Activated T-cell treated with anti-CD3 and anti-CD28 coated beads, Interleukin-2, amount 50 U/mL, for 24 hours (primary cell): ENCODE measurements around the gene LHX4.

Experiments used
- DNase-seq: peaks from one replicate; pipeline ENCODE4 v3.0.0-alpha.2; 2020
- H3K27ac Mint-ChIP-seq: 2 replicates; pipeline ENCODE4 v1.8.0; 2020; ENCODE audit warnings: mild to moderate bottlenecking, mixed read lengths
- H3K27me3 Mint-ChIP-seq: 2 replicates; pipeline ENCODE4 v1.8.0; 2020; ENCODE audit warnings: mixed read lengths
- H3K36me3 Mint-ChIP-seq: 2 replicates; pipeline ENCODE4 v1.8.0; 2020; ENCODE audit warnings: low read depth, mixed read lengths
- H3K4me1 Mint-ChIP-seq: 2 replicates; pipeline ENCODE4 v1.8.0; 2020; ENCODE audit warnings: low read depth, mixed read lengths
- H3K4me3 Mint-ChIP-seq: 2 replicates; pipeline ENCODE4 v1.8.0; 2020; ENCODE audit warnings: mild to moderate bottlenecking, moderate library complexity, mixed read lengths
- H3K9me3 Mint-ChIP-seq: 2 replicates; pipeline ENCODE4 v1.8.0; 2020; ENCODE audit warnings: mixed read lengths

Gene LHX4

DNA sequence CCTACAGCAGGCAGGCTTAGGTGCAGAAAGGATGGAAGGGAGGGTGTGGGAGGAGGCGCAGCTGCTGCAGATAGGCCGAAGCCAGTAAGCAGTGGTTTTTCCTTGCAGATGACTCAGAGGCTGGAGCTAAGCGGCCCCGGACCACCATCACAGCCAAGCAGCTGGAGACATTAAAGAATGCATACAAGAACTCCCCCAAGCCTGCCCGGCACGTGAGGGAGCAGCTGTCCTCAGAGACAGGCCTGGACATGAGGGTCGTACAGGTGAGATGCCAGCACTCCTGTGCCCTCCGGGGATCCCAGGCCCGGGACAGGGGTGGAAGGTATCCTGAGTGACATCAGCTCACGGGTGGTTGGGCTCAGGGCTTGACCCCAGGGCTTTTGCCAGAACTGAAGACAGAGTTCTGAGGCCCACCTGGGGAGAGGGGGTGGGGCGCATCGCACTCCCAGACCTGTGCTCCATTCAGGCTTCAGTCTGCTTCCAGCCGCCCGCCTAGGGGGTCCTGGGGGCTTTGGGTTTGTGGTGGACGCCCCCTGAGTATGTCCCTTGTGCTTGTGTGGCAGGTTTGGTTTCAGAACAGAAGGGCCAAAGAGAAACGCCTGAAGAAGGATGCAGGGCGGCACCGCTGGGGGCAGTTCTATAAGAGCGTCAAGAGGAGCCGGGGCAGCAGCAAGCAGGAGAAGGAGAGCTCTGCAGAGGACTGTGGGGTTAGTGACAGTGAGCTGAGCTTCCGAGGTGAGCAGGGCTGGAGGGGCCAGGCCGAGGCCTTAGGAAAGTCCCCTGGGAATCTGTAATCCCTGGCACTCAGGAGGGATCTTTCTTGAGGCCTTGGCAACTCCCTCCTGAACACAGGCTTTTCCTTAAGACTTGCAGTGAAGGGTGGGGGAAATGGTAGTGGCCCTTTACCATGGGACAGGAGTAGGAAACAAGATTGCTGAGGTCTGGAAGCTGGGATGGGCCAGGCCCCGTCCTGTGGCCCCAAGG, 41.5 kb downstream of the LHX4 start:
- H3K27ac Mint-ChIP-seq, result no peak overlapping the region
- no peak overlapping the region for H3K4me3 Mint-ChIP-seq
- H3K36me3 Mint-ChIP-seq, result peaks cover 35% of the 10 kb centered on the region
- no peaks in the 10 kb centered on the region for H3K9me3 Mint-ChIP-seq
- H3K4me1 Mint-ChIP-seq, result no peaks in the 10 kb centered on the region
- DNase-seq, result no peak
- no peaks in the 10 kb centered on the region for H3K27me3 Mint-ChIP-seq

DNA sequence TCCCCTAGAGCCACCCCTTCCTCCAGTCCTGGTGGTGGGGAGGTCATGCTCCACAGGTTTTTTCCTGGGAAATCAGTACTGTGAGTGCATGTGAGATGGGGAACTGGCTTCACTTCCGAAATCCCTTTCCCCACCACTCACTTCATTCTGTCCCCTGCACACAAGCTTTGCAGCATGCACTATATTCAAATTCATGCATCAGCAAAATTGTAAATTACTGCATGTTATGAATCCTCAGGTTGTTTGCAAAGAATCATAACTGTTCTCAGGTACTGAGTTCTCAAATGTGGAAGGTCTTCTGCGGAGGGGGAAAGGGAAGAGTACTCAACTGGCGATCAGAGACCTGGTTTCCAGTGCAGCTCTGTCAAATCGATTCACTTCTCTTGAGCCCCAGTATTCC, 42.3 kb downstream of the LHX4 start:
- Mint-ChIP-seq H3K27me3 (no peaks in the 10 kb centered on the region), H3K4me1 (no peaks in the 10 kb centered on the region), H3K27ac (no peak overlapping the region), H3K4me3 (no peak overlapping the region), H3K36me3 (peaks cover 41% of the 10 kb centered on the region), H3K9me3 (no peaks in the 10 kb centered on the region)
- no peak for DNase-seq

DNA sequence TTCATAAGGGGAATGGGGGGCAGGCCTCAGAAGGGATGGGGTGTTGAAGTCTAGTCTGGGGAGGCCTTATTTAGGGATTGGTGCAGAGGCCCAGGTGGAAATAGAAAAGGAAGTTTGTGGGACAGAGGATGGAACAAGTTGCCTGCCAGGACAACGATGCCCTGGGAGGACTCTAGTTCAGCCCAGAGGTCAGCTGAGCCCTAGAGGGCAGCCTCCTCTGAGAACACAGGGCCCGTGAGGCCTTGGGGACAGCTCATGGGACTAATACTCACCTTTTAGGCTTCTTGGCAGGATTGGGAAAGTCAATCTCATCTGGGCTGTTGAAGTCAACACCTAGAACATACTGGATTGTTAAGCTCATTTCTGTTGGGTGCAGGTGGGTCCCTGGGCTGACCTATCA, 43.0 kb downstream of the LHX4 start:
- Mint-ChIP-seq H3K27me3 (no peaks in the 10 kb centered on the region), H3K36me3 (peaks cover 48% of the 10 kb centered on the region), H3K27ac (no peak overlapping the region), H3K4me3 (no peak overlapping the region), H3K4me1 (no peaks in the 10 kb centered on the region), H3K9me3 (no peaks in the 10 kb centered on the region)
- no peak for DNase-seq

DNA sequence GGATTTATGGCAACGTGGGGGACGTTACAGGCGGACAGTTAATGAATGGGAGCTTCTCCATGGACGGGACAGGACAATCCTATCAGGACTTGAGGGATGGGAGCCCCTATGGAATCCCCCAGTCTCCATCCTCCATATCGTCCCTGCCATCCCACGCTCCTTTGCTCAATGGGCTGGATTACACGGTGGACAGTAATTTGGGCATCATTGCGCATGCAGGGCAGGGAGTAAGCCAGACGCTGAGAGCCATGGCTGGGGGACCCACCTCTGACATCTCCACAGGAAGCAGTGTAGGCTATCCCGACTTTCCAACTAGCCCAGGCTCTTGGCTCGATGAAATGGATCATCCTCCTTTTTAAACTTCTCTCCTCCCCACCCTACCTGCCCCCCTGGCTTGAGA, 44.2 kb downstream of the LHX4 start:
- Mint-ChIP-seq H3K9me3 (no peaks in the 10 kb centered on the region), H3K27ac (no peak overlapping the region), H3K4me1 (no peaks in the 10 kb centered on the region), H3K4me3 (no peak overlapping the region), H3K27me3 (no peaks in the 10 kb centered on the region), H3K36me3 (peaks cover 58% of the 10 kb centered on the region)
- no peak for DNase-seq

DNA sequence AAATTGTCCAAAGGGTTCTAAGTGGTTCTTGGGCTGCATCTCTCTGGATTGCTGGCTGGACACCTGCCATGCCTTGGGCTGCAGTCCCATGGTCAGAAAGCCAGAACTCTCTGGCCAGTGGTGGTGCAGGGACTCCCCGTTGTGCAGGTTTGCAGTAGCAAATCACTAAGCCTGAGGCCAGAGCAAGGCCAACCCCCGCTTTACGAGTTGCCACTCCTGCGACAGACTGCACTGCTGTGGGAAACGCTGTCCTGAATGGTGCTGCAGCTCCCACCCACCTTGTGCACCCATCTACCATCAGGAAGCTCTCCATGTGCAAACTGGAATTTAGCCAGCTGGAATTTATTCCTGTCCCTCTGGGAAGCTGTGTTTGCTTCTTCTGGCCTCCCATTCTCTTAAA, 45.7 kb downstream of the LHX4 start:
- Mint-ChIP-seq H3K4me3 (no peak overlapping the region), H3K9me3 (no peaks in the 10 kb centered on the region), H3K27me3 (no peaks in the 10 kb centered on the region), H3K4me1 (no peaks in the 10 kb centered on the region), H3K36me3 (peaks cover 69% of the 10 kb centered on the region), H3K27ac (no peak overlapping the region)
- no peak for DNase-seq

DNA sequence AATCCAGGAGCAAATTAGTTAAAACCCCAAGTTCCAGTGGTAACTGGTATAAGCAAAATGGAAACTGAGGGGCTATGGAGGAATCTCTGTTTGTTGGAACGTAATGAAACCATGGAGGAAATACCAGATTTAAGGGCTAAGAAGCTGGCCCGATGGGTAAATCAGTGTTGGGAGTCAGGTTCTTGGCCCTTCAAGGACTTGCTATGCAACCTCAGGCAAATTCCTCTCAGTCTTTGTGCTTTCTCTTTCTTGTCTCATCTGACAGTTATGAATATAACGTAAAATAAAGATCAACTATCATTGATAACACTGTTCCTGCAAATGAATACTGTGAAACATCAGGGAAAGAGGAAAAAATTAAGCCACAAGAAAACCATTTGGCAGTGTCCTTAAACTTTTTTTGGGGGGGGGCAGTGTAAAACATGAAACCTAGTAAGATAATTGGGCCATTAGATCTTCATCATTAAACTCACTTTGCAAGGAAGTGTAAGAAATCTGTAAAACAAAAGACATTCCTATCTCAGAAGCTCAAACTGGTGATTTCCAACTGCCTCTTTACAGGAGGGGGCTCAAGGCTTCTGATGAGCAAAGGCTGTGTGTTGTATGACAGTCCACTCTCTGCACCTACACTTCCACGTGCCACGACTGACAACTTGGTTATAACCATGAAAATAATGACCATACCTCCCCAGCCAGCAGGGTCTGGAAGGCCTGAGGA, 47.6 kb downstream of the LHX4 start:
- Mint-ChIP-seq H3K9me3 (no peaks in the 10 kb centered on the region), H3K27ac (no peak overlapping the region), H3K36me3 (peaks cover 86% of the 10 kb centered on the region), H3K4me3 (no peak overlapping the region), H3K4me1 (no peaks in the 10 kb centered on the region), H3K27me3 (no peaks in the 10 kb centered on the region)
- no peak for DNase-seq

DNA sequence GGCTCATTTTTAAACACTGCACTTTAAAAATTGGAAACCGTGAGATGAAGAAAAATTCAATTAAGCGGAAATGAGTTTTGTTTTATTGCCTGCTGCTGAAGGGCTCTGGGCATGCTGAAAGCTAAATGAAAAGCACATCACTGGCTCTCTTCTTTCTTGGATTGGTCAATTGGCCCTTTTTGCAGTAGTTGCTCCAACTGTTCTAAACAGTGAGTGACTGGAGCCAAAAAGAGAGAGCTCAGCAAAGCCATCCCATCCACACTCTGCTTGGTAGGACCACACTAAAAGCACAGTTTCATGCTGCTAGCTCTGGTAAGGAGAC, 48.1 kb downstream of the LHX4 start:
- no peaks in the 10 kb centered on the region for H3K9me3 Mint-ChIP-seq
- H3K36me3 Mint-ChIP-seq, result peaks cover 88% of the 10 kb centered on the region
- H3K27ac Mint-ChIP-seq, result no peak overlapping the region
- no peak overlapping the region for H3K4me3 Mint-ChIP-seq
- no peaks in the 10 kb centered on the region for H3K4me1 Mint-ChIP-seq
- DNase-seq, result no peak
- H3K27me3 Mint-ChIP-seq, result no peaks in the 10 kb centered on the region

DNA sequence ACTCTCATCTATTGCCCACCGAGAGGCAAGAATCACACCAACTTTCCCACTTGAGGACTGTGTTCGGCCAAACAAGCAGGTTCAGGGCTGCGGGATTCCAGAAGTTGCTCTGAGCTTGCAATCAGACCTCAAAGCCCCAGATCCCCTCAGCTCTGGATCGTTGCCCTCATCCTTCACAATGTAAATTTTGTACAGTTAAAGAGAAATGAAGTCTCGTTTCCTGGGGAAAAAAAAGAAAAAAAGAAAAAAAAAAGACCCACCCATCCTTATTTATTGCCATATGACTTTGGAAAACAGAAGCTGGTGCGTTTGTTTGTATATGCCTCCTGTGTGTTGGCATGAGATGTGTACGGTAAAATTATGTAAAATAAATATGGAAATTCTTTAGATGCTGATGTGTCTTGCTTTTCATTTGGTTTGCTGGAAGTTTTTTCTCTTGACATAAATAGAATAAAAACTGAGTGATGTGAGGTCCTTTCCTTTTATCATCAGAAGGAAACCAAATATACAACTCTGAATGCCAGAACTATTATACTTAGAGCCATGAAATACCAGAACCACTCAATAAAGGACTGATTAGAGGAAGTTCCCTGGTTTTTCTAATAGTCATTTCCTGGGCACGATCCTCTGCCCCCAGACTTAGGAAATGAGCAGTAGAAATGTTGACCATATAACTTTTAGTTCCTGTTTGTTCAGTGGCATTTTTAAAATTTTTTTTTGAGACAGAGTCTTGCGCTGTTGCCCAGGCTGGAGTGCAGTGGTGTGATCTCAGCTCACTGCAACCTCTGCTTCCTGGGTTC, 48.7 kb downstream of the LHX4 start:
- no peak for DNase-seq
- Mint-ChIP-seq H3K27ac (no peak overlapping the region), H3K27me3 (no peaks in the 10 kb centered on the region), H3K4me3 (no peak overlapping the region), H3K36me3 (peaks cover 89% of the 10 kb centered on the region), H3K4me1 (no peaks in the 10 kb centered on the region), H3K9me3 (no peaks in the 10 kb centered on the region)

DNA sequence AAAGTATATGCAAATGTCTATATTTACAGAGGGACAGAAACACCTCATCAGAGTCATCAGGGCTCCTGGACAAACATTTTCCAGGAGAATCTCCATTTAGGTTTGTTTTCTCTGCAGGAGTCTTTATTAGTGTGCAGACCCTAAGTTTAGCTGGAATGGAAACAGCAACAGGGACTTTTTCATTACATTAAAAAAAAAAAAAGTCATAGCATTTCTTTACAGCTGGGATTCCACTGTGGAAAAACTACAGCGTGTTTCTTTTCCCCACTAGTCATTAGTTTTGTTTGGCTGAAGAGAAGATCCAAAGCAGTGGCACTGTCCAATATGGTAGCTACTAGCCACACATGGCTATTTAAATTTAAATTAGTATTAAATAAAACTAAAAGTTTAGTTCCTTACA, 49.6 kb downstream of the LHX4 start:
- Mint-ChIP-seq H3K9me3 (no peaks in the 10 kb centered on the region), H3K27me3 (no peaks in the 10 kb centered on the region), H3K4me1 (no peaks in the 10 kb centered on the region)

DNA sequence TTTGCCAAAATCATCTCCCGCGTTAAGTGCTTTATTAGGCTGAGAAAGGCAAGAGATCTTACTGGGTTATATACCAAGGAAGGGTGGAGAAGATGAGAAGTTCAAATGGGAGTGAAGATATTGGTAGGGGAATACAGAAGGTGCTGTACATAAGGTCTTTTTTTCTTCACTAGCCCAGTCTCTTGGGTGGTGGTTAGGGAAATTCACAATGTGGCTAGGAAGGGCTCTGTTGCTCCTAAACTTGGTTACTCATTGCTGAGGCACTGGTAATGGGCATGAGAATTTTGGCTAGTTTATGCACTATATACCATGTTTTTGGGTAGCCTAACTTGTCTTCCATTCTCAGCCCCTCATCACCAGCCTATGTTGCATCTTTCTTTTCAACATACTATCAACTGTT, 50.6 kb downstream of the LHX4 start:
- Mint-ChIP-seq H3K9me3 (no peaks in the 10 kb centered on the region), H3K27ac (no peak overlapping the region), H3K27me3 (no peaks in the 10 kb centered on the region), H3K4me3 (no peak overlapping the region), H3K36me3 (peaks cover 89% of the 10 kb centered on the region), H3K4me1 (no peaks in the 10 kb centered on the region)
- no peak for DNase-seq

More for the DNA sequence above, 49.6 kb downstream of the LHX4 start:
- Mint-ChIP-seq H3K27ac (no peak overlapping the region), H3K36me3 (peaks cover 89% of the 10 kb centered on the region), H3K4me3 (no peak overlapping the region)
- no peak for DNase-seq

DNA sequence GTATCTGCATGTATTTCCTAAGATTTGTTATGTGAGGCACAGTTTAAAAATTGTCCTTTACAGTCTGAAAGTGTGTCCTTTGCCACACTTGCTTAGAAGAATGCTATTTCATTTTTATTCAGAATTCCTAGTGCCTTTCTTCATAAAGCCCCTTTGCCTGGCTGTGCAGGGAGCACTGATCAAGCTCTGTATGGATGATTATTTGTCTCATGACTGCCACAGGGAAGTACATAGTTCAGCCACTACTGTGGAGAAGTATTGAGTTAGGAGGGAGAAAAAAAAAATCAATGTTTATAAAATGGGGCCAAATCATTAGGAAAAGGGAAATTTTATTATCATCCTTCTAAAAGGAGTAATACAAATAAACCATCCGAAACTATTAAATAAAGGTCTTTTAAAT, 51.4 kb downstream of the LHX4 start:
- peaks cover 85% of the 10 kb centered on the region for H3K36me3 Mint-ChIP-seq
- H3K4me3 Mint-ChIP-seq, result no peak overlapping the region
- no peaks in the 10 kb centered on the region for H3K9me3 Mint-ChIP-seq
- no peaks in the 10 kb centered on the region for H3K27me3 Mint-ChIP-seq
- H3K27ac Mint-ChIP-seq, result no peak overlapping the region
- H3K4me1 Mint-ChIP-seq, result no peaks in the 10 kb centered on the region
- no peak for DNase-seq

DNA sequence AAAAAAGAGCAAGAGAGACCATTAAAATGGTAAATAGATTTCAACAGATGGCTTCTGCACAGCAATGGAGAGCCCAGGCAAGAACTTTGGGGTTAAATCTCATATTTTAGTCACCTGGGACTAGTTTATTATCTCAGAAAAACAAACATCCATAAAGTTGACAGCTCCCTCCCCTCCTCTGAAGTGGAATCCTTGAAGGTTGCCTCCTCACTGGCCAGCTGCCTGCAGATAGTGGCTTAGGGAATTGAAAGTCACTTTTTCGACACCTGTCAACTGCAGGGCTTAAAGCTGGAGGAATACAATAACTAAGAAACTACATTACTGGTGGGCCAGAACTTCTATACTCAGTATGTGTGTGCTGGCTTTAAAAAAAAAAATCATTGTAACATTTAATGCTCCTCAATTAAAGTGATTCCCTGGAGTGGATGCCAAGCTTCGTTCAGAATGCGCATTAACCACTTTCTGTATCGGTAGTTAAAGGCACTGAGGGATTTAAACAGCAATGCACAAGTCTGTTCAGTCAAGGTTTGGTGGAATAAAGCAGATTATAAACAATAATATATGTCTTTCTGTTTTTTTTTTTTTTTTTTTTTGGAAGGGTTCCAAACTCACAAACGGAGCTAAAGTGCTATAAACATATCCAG, 52.5 kb downstream of the LHX4 start:
- no peak overlapping the region for H3K27ac Mint-ChIP-seq
- H3K36me3 Mint-ChIP-seq, result peaks cover 88% of the 10 kb centered on the region
- no peak for DNase-seq

DNA sequence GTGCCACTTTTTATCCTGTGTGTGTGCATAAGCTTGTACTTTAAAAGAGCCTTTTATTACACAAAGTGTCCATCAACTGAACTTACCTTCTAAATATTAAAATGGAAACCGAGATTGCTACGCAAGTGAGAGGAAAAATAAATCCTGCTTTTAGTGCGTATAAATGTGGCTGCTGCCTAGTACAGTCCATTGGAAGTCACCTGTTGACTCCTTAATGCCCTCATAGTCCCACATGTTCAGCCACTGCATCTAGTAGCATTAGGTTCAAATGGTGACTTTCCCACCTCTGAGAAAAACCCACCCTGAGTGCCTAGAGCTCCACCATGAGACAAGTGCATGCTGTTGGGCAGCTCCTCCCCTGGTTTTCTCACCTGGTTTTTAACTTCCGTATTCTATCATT, 53.0 kb downstream of the LHX4 start:
- DNase-seq, result no peak
- no peaks in the 10 kb centered on the region for H3K27me3 Mint-ChIP-seq
- peaks cover 88% of the 10 kb centered on the region for H3K36me3 Mint-ChIP-seq
- no peak overlapping the region for H3K27ac Mint-ChIP-seq
- H3K4me1 Mint-ChIP-seq, result no peaks in the 10 kb centered on the region
- no peak overlapping the region for H3K4me3 Mint-ChIP-seq
- no peaks in the 10 kb centered on the region for H3K9me3 Mint-ChIP-seq

More for the DNA sequence above, 52.5 kb downstream of the LHX4 start:
- Mint-ChIP-seq H3K4me1 (no peaks in the 10 kb centered on the region), H3K27me3 (no peaks in the 10 kb centered on the region), H3K4me3 (no peak overlapping the region), H3K9me3 (no peaks in the 10 kb centered on the region)

DNA sequence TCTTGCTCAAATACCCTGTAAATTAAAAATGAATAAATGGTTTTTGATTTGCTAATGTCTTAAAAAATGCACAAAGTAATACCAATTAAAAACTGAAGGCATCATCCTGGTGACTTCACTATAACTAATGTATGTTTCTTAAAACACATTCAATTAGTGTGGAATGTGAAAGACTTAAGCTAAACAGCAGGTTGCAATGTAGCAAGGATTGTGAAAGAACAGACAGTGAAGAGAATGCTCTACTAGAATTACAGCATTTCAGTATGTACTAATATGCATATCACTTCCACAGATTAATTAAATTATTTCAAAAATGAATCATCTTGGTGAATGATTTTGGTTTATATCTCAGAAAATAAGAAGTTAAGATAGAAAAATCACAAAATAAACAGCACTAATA, 56.4 kb downstream of the LHX4 start:
- Mint-ChIP-seq H3K36me3 (peaks cover 61% of the 10 kb centered on the region), H3K9me3 (no peaks in the 10 kb centered on the region), H3K4me3 (no peak overlapping the region), H3K4me1 (peaks cover 13% of the 10 kb centered on the region), H3K27ac (no peak overlapping the region), H3K27me3 (no peaks in the 10 kb centered on the region)
- DNase-seq, result no peak
